WTC11 (cell line): ENCODE results near the gene CCNF. TPM values are rescaled to one million over a fixed set of nuclear protein-coding genes. Genes with fewer than 3 reads are reported as not detected.
"Not testable (repeated sequence)": the region's sequence is repeated elsewhere in the genome, so short reads cannot be mapped to it uniquely, and the experiment has no call there.

ENCODE experiments used
- ATAC-seq: fragments of 200-7000 bp; cut with Tn5 transposase; 2 replicates; pipeline ENCODE4 v1.10.0; 2021; ENCODE audit warnings: mild to moderate bottlenecking, moderate library complexity
- CTCF ChIA-PET: fragments of 300-600 bp; sonication (Branson Sonifier 250); formaldehyde crosslinking; loops from one replicate; lab custom pipeline; 2021; ENCODE audit warnings: antibody characterized with exemption; lab: Charles Lee
- POLR2A ChIA-PET: fragments of 350-600 bp; sonication (Branson Sonifier 250); formaldehyde crosslinking; loops from one replicate; lab custom pipeline; 2021; ENCODE audit warnings: antibody characterized with exemption; lab: Charles Lee
- DNase-seq: peaks from one replicate; pipeline ENCODE4 v3.0.0; 2021; ENCODE audit warnings: low spot score
- H3K27ac Mint-ChIP-seq: 2 replicates; pipeline ENCODE4 v1.8.0; 2021; ENCODE audit warnings: mixed read lengths
- H3K27me3 Mint-ChIP-seq: 2 replicates; pipeline ENCODE4 v1.8.0; 2021; ENCODE audit warnings: low read depth, mild to moderate bottlenecking, moderate library complexity, mixed read lengths
- H3K36me3 Mint-ChIP-seq: 2 replicates; pipeline ENCODE4 v1.8.0; 2021; ENCODE audit warnings: mixed read lengths
- H3K4me1 Mint-ChIP-seq: 2 replicates; pipeline ENCODE4 v1.8.0; 2022; ENCODE audit warnings: mixed read lengths
- H3K4me3 Mint-ChIP-seq: 2 replicates; pipeline ENCODE4 v1.8.0; 2021; ENCODE audit warnings: mild to moderate bottlenecking, moderate library complexity, mixed read lengths
- H3K9me3 Mint-ChIP-seq: 2 replicates; pipeline ENCODE4 v1.8.0; 2021; ENCODE audit warnings: mixed read lengths
- ATF1 ChIP-seq: sonication (generic); formaldehyde crosslinking; IDR thresholded peaks from 2 replicates; pipeline ENCODE4 v1.8.1; 2023; ENCODE audit warnings: mild to moderate bottlenecking, moderate library complexity, missing genetic modification reagents
- E2F5 ChIP-seq: sonication (generic); formaldehyde crosslinking; IDR thresholded peaks from 2 replicates; pipeline ENCODE4 v1.8.1; 2022; ENCODE audit warnings: mild to moderate bottlenecking, moderate library complexity, missing genetic modification reagents
- ETV6 ChIP-seq: sonication (generic); formaldehyde crosslinking; IDR thresholded peaks from 2 replicates; pipeline ENCODE4 v1.8.1; 2022; ENCODE audit warnings: mild to moderate bottlenecking, missing genetic modification reagents
- GTF2I ChIP-seq: fragments of 250-450 bp; sonication (Bioruptor Pico); conservative IDR thresholded peaks from 2 replicates; pipeline ENCODE4 v1.4.0; 2021; ENCODE audit warnings: mild to moderate bottlenecking
- KAT7 ChIP-seq: sonication (generic); formaldehyde crosslinking; IDR thresholded peaks from 2 replicates; pipeline ENCODE4 v1.8.1; 2023; ENCODE audit warnings: missing genetic modification reagents, mild to moderate bottlenecking, borderline replicate concordance
- NFATC4 ChIP-seq: fragments of 250-450 bp; sonication (Bioruptor Pico); IDR thresholded peaks from 2 replicates; pipeline ENCODE4 v1.9.0; 2021; ENCODE audit warnings: mild to moderate bottlenecking
- NR3C1 ChIP-seq: sonication (generic); formaldehyde crosslinking; conservative IDR thresholded peaks from 2 replicates; pipeline ENCODE4 v1.8.1; 2023; ENCODE audit warnings: low read depth, mild to moderate bottlenecking, missing genetic modification reagents
- PRRX2 ChIP-seq: fragments of 250-450 bp; sonication (Bioruptor Pico); IDR thresholded peaks from 2 replicates; pipeline ENCODE4 v1.8.0; 2021; ENCODE audit warnings: mild to moderate bottlenecking
- SMAD3 ChIP-seq: sonication (generic); formaldehyde crosslinking; IDR thresholded peaks from 2 replicates; pipeline ENCODE4 v1.8.0; 2022; ENCODE audit warnings: missing genetic modification reagents, mild to moderate bottlenecking, borderline replicate concordance
- STAT6 ChIP-seq: sonication (generic); formaldehyde crosslinking; conservative IDR thresholded peaks from 2 replicates; pipeline ENCODE4 v1.8.1; 2023; ENCODE audit warnings: mild to moderate bottlenecking, low read depth, missing genetic modification reagents, moderate library complexity
- TEAD4 ChIP-seq: sonication (generic); formaldehyde crosslinking; IDR thresholded peaks from 2 replicates; pipeline ENCODE4 v1.8.0; 2022; ENCODE audit warnings: mild to moderate bottlenecking, missing genetic modification reagents
- ZNF121 ChIP-seq: sonication (generic); formaldehyde crosslinking; IDR thresholded peaks from 2 replicates; pipeline ENCODE4 v1.8.0; 2023; ENCODE audit warnings: missing genetic modification reagents
- ZSCAN18 ChIP-seq: fragments of 250-450 bp; sonication (Bioruptor Pico); IDR thresholded peaks from 2 replicates; pipeline ENCODE4 v2.1.2; 2022; ENCODE audit warnings: mild to moderate bottlenecking, moderate library complexity
- total RNA-seq: library from RNA; stranded (reverse); gene quantifications from 3 replicates; pipeline ENCODE4 v1.2.3, GENCODE V29; 2021
- TF ChIP-seq, protein P1 (sequence below): fragments of 250-450 bp; sonication (Bioruptor Pico); IDR thresholded peaks from 2 replicates; pipeline ENCODE4 v1.8.0; 2021; ENCODE audit warnings: mild to moderate bottlenecking
- TF ChIP-seq, protein P2 (sequence below): fragments of 200-600 bp; IDR thresholded peaks from 2 replicates; pipeline ENCODE4 v1.8.0; 2022; ENCODE audit warnings: antibody characterized with exemption
- TF ChIP-seq, protein P3 (sequence below): sonication (generic); formaldehyde crosslinking; IDR thresholded peaks from 2 replicates; pipeline ENCODE4 v1.8.1; 2023; ENCODE audit warnings: mild to moderate bottlenecking, missing genetic modification reagents
- TF ChIP-seq, protein P4 (sequence below): sonication (generic); formaldehyde crosslinking; IDR thresholded peaks from 2 replicates; pipeline ENCODE4 v1.8.0; 2023; ENCODE audit warnings: missing genetic modification reagents
- TF ChIP-seq, protein P5 (sequence below): sonication (generic); formaldehyde crosslinking; IDR thresholded peaks from 2 replicates; pipeline ENCODE4 v1.8.0; 2022; ENCODE audit warnings: mild to moderate bottlenecking, missing genetic modification reagents

CCNF gene
- total RNA-seq, 1 experiment from 2014 or later, result 65.7 TPM

- Mint-ChIP-seq H3K27ac (no peak overlapping the region; the same call in 1 of the 2 replicates), H3K36me3 (peaks cover 56% of the 10 kb centered on the region), H3K9me3 (no peaks in the 10 kb centered on the region)
- CTCF ChIA-PET, result interaction anchor here (2.1 kb wide), 1 partner anchor 68 kb away, joined by 4 read pairs; no protein-coding TSS in a partner anchor
- TF ChIP-seq, protein P1, sequence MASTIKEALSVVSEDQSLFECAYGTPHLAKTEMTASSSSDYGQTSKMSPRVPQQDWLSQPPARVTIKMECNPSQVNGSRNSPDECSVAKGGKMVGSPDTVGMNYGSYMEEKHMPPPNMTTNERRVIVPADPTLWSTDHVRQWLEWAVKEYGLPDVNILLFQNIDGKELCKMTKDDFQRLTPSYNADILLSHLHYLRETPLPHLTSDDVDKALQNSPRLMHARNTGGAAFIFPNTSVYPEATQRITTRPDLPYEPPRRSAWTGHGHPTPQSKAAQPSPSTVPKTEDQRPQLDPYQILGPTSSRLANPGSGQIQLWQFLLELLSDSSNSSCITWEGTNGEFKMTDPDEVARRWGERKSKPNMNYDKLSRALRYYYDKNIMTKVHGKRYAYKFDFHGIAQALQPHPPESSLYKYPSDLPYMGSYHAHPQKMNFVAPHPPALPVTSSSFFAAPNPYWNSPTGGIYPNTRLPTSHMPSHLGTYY (CRISPR knock-in tag), result no peak
- TF ChIP-seq, protein P2, sequence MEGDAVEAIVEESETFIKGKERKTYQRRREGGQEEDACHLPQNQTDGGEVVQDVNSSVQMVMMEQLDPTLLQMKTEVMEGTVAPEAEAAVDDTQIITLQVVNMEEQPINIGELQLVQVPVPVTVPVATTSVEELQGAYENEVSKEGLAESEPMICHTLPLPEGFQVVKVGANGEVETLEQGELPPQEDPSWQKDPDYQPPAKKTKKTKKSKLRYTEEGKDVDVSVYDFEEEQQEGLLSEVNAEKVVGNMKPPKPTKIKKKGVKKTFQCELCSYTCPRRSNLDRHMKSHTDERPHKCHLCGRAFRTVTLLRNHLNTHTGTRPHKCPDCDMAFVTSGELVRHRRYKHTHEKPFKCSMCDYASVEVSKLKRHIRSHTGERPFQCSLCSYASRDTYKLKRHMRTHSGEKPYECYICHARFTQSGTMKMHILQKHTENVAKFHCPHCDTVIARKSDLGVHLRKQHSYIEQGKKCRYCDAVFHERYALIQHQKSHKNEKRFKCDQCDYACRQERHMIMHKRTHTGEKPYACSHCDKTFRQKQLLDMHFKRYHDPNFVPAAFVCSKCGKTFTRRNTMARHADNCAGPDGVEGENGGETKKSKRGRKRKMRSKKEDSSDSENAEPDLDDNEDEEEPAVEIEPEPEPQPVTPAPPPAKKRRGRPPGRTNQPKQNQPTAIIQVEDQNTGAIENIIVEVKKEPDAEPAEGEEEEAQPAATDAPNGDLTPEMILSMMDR, result no peak
- no peak for TF ChIP-seq GTF2I (CRISPR knock-in tag)
- no peak for TF ChIP-seq PRRX2 (CRISPR knock-in tag)
- no peak for TF ChIP-seq NR3C1
- TF ChIP-seq, protein P3, sequence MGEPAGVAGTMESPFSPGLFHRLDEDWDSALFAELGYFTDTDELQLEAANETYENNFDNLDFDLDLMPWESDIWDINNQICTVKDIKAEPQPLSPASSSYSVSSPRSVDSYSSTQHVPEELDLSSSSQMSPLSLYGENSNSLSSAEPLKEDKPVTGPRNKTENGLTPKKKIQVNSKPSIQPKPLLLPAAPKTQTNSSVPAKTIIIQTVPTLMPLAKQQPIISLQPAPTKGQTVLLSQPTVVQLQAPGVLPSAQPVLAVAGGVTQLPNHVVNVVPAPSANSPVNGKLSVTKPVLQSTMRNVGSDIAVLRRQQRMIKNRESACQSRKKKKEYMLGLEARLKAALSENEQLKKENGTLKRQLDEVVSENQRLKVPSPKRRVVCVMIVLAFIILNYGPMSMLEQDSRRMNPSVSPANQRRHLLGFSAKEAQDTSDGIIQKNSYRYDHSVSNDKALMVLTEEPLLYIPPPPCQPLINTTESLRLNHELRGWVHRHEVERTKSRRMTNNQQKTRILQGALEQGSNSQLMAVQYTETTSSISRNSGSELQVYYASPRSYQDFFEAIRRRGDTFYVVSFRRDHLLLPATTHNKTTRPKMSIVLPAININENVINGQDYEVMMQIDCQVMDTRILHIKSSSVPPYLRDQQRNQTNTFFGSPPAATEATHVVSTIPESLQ (CRISPR knock-in tag), result no peak
- no peak for TF ChIP-seq ZSCAN18 (CRISPR knock-in tag)
- no peak for TF ChIP-seq NFATC4 (CRISPR knock-in tag)
- no peak for TF ChIP-seq KAT7 (CRISPR knock-in tag)
- TF ChIP-seq, protein P4, sequence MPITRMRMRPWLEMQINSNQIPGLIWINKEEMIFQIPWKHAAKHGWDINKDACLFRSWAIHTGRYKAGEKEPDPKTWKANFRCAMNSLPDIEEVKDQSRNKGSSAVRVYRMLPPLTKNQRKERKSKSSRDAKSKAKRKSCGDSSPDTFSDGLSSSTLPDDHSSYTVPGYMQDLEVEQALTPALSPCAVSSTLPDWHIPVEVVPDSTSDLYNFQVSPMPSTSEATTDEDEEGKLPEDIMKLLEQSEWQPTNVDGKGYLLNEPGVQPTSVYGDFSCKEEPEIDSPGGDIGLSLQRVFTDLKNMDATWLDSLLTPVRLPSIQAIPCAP (CRISPR knock-in tag), result no peak
- TF ChIP-seq, all 79 proteins: peak for 0
- DNase-seq (no peak), ATAC-seq (no peak)
- POLR2A ChIA-PET, result no interaction called here
- Mint-ChIP-seq H3K27me3 (peaks cover 3% of the 10 kb centered on the region; the same call in 1 of the 2 replicates), H3K4me1 (peaks cover 17% of the 10 kb centered on the region), H3K4me3 (no peak overlapping the region)
Observed at GRCh38 chr16:2432801-2433505, 3.7 kb downstream of the CCNF start.

DNA sequence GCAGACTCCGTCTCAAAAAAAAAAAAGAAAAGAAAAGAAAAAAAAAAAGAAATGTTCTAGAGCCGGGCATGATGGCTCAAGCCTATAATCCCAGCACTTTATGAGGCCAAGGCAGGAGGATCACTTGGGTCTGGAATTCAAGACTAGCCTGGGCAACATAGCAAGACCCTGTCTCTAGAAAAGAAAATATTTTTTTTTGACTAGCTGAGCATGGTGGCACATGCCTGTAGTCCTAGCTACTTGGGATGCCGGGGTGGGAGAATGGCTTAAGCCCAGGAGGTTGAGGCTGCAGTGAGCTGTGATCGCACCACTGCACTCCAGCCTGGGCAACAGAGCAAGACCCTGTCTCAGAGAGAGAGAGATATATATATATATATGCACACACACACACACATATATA lies 6.0 kb downstream of the CCNF start:
- POLR2A ChIA-PET, CTCF ChIA-PET, DNase-seq, H3K27ac Mint-ChIP-seq, H3K4me1 Mint-ChIP-seq, H3K27me3 Mint-ChIP-seq, ATAC-seq, H3K4me3 Mint-ChIP-seq, H3K9me3 Mint-ChIP-seq: not testable (repeated sequence)
- TF ChIP-seq ZNF121 (CRISPR knock-in tag), result peak; percentile 51; the same call in 1 of the 2 replicates
- H3K36me3 Mint-ChIP-seq, result peaks cover 71% of the 10 kb centered on the region

DNA sequence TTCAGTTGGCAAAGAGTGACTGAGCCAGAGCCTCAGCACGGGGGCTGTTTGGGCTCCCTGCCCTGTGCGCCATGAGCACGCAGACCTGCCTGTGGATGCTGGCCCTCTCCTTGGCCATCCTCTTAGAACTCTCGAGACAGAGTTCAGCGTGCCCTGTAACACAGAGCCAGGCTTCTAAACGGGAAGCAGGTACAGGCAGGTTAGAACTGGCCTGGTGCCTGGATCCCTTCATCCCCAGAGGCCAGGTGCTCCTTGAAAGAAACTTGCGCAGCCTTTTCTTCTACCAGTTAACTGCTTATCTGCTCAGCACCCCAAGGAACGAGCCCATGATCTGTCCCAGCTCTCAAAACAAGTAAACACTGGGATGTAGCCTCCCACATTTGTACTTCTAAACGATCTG lies 6.9 kb downstream of the CCNF start:
- CTCF ChIA-PET, result no interaction called here
- DNase-seq (no peak), ATAC-seq (no peak)
- POLR2A ChIA-PET, result no interaction called here
- H3K36me3 Mint-ChIP-seq, result peaks cover 71% of the 10 kb centered on the region
- no peaks in the 10 kb centered on the region for H3K27me3 Mint-ChIP-seq
- no peaks in the 10 kb centered on the region; the same call in 1 of the 2 replicates for H3K4me1 Mint-ChIP-seq
- no peak overlapping the region for H3K4me3 Mint-ChIP-seq
- H3K27ac Mint-ChIP-seq, result no peak overlapping the region; the same call in 1 of the 2 replicates
- no peaks in the 10 kb centered on the region for H3K9me3 Mint-ChIP-seq
- TF ChIP-seq E2F5 (CRISPR knock-in tag) (no peak), TEAD4 (CRISPR knock-in tag) (no peak), NFATC4 (CRISPR knock-in tag) (no peak), STAT6 (CRISPR knock-in tag) (no peak), ATF1 (CRISPR knock-in tag) (no peak), SMAD3 (no peak), ETV6 (CRISPR knock-in tag) (no peak)
- TF ChIP-seq, protein P5, sequence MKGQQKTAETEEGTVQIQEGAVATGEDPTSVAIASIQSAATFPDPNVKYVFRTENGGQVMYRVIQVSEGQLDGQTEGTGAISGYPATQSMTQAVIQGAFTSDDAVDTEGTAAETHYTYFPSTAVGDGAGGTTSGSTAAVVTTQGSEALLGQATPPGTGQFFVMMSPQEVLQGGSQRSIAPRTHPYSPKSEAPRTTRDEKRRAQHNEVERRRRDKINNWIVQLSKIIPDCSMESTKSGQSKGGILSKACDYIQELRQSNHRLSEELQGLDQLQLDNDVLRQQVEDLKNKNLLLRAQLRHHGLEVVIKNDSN (CRISPR knock-in tag), result no peak
